ENCODE data around the gene CRB3. TPM values are rescaled to one million over a fixed set of nuclear protein-coding genes. Genes with fewer than 3 reads are reported as not detected.
A peak's percentile ranks its signal among the peaks of the same experiment; 100 is the strongest.

Gene CRB3
- total RNA-seq, 1 donor from 2014 or later, result not detected

- DNase-seq (ENCODE audit: low read depth in 2 of 2), result no peak
Measured at GRCh38 chr19:6431891-6432290, 32.2 kb upstream of the CRB3 start.

DNA sequence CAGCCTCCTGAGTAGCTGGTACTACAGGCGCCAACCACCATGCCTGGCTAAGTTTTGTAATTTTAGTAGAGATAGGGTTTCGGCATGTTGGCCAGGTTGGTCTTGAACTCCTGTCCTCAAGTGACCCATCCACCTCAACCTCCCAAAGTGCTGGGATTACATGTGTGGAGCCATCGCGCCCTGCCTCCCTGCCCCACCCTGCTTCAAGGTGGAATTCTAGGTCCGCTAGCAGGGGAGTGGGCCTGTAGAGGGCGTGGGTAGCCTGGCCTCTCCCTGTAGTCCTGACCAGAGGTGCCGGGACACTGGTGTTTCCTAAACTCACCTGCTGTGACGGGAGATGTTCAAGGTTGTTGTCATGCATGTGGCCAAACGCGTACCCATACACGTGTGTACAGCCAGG is 30.9 kb upstream of the CRB3 start:
- no peak for DNase-seq (ENCODE audit: low read depth in 2 of 2)

DNA sequence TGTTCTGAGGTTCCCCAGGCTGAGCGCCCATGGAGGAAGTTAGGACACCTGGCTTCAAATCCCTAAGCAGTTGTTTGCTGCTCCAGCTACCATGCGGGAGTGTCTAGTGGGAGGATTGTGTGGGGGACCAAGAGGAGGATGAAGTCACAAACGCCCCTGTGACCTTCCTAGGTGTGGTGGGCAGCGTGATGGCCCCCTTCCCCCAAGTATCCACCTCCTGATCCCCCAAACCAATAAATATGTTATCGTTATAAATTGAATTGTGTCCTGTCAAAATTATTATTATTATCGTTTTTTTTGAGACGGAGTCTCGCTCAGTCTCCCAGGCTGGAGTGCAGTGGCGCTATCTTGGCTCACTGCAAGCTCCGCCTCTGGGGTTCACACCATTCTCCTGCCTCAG is 30.4 kb upstream of the CRB3 start, which contains the start of gene SLC25A41:
TSS of gene SLC25A41 (minus strand) at position 101 of the 400 bp plus-strand sequence. CDS start at position 31, 70 bp downstream.
- DNase-seq (ENCODE audit: low read depth in 2 of 2), result no peak

GRCh38 chr19:6439743-6440142 is 24.3 kb upstream of the CRB3 start:
- no peak for DNase-seq (ENCODE audit: low read depth in 2 of 2)

DNA sequence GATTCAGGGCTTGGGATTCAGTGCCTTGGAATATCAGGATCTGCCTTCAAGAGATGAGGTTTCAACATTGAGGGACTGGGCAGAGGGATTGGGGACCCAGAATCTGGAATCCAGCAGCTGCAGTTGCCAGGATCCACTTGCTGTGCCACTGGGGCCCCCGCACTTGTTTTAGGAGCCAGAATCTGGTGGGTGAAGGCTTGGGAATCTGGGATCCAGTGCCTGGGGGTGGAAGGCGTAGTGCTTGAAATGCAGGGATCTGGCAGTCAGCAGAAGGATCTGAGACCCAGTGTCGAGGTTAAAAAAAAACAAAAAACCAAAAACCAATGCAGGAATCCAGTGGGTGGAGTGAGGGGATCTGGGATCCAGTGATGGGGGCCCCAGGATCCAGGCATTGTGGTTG is 23.2 kb upstream of the CRB3 start:
- no peak for DNase-seq (ENCODE audit: low read depth in 2 of 2)

DNA sequence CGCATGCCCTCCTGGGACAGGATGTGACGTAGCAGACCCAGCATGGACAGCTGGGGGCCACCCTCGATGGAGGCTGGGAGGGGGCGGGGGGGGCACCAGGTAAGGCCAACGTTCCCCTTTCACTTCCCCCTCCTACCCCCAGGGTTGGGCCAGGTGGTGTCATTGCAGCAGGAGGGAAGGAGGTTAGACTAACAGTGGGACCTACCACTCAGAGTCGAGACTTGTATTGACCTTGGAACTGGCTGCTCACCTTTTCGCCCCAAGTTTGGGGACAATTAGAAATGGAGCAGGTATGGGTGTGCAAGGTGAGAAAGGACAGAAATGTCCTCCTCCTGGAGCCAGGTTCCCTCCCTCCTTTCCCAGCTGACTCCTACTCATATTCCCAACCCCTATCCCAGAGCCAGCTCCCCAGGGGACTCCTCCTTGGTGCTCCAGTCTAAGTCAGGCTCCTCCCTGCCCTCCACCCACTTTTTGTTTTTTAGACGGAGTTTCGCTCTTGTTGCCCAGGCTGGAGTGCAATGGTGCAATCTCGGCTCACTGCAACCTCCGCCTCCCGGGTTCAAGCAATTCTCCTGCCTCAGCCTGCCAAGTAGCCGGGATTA is 21.9 kb upstream of the CRB3 start:
- no peak for DNase-seq (ENCODE audit: low read depth in 2 of 2)

DNA sequence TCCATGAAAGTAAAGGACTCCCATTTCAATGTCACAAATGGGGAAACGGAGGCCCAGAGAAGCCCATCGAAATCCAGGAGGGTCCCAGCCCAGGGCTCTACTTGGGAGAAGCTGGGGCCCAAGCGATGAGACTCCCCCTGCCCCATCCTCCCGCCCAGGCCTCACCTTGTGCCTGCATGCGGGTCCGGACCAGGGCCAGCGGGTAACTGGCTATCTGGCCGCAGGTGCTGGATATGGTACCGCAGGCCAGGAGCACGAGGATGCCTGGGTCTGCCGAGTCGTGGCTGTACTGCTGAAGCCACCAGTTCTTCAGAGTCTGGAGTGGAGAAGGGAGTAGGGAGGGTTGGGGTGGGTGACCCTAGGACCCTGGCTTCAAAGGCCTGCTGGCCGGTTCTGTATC is 20.1 kb upstream of the CRB3 start:
- no peak for DNase-seq (ENCODE audit: low read depth in 2 of 2)

GRCh38 chr19:6446452-6446851 is 17.6 kb upstream of the CRB3 start:
- DNase-seq (ENCODE audit: low read depth in 2 of 2), result no peak

DNA sequence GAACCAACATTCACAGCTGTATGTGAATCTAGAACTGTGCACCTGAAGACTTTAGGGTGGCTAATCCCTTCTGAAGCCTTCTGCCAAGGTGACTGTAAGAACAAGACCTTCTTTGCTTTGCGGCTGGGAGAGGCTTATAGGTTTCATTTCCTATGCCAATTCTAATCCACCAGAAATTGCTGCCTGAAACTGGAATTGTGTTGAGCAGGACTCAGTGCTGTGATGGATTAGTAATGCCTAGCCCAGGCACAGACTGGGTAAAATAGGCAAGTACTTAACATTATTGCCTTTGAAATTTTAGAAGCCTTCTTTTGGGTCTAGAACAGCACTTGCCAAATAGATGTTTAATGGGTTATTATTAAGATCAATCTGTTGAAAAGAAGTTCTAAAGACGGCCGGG is 16.0 kb upstream of the CRB3 start:
- no peak for DNase-seq (ENCODE audit: low read depth in 2 of 2)

DNA sequence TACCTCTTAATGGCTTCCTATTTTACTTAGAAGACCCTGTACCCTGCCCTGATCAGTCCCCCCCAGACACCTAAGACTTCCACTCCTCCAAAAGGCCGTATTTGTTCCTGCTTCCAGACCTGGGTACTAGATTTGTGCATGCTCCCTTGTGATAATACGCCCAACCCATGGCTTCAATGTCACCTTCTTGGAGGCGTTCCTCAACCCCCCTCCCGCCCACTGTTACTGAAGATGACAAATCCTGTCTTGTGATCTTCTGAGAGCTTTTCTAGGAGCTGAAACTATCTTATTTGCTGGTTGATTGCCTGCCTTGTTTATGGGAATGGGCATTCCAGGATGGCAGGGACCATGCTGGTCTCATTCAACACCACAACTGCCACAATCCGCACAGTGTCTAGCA is 13.9 kb upstream of the CRB3 start:
- DNase-seq (ENCODE audit: low read depth in 2 of 2), result no peak

GRCh38 chr19:6451583-6452222 is 12.4 kb upstream of the CRB3 start:
- no peak for DNase-seq (ENCODE audit: low read depth in 2 of 2)

GRCh38 chr19:6452223-6452614 is 11.9 kb upstream of the CRB3 start:
- DNase-seq (ENCODE audit: low read depth in 2 of 2), result no peak

DNA sequence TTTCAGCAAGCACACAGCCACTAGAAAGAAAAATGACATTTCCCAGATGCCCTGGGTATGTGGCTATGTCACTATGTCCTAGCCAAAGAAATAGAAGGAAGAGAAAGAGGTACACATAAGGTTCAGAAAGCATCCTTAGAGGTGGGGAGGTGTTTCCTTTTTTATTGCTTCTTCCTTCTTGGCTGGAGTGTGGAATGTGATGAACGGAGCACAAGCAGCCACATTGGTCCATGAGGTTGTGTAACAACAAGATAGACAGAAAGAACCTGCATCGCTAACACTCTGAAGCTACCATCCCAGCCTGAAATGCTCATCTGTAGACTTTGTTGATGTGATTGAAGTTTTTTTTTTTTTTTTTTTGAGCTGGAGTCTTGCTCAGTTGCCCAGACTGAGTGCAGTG is 11.2 kb upstream of the CRB3 start:
- no peak for DNase-seq (ENCODE audit: low read depth in 2 of 2)

DNA sequence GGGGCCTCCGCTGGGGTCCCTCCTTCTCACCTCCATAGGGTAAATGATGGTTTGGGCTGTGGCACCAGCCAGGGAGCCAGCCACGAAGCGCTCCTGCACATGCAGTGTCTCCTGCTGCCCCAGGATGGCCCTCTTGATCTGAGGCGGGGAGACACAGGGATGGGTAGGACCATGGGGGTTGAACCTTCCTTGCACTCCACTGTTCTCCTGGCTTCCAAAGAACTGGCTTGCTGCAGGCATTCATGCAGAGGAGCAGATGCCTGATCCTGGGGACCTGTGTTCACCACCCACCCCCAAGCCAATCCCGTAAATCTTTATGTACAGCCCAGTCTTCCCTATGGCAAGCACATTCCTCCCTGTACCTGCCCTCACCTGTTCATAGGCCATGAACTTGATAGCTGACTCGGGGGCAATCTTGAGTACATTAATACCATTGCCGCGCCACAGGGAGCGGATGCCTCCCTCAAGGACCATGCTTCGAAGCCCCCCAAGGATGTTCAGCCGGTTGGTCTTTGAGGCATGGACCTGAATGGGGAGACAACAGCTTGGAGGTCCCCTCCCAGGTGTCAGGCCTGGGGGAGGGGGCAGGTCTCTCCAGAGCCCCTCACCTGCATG is 10.0 kb upstream of the CRB3 start:
- DNase-seq (ENCODE audit: low read depth in 2 of 2), result no peak

DNA sequence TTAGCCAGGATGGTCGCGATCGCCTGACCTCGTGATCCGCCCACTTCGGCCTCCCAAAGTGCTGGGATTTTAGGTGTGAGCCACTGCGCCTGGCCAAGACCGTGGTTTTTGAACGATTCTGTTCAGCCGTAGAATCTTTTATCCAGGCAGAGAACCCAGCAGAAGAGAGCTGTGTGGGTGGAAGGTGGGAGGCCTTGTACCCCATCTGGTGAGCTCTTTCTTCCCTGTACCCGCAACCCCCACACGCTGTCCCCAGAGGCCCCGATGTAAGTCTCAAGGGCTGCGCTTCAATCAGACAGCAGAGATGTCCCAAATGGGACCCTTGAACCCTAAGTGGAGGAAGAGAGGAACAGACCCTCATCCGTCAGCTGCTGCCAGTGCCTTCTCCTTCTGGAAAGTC is 8.1 kb upstream of the CRB3 start:
- DNase-seq (ENCODE audit: low read depth in 2 of 2), result no peak

GRCh38 chr19:6457958-6458694 is 5.9 kb upstream of the CRB3 start:
- DNase-seq (ENCODE audit: low read depth in 2 of 2), result no peak

DNA sequence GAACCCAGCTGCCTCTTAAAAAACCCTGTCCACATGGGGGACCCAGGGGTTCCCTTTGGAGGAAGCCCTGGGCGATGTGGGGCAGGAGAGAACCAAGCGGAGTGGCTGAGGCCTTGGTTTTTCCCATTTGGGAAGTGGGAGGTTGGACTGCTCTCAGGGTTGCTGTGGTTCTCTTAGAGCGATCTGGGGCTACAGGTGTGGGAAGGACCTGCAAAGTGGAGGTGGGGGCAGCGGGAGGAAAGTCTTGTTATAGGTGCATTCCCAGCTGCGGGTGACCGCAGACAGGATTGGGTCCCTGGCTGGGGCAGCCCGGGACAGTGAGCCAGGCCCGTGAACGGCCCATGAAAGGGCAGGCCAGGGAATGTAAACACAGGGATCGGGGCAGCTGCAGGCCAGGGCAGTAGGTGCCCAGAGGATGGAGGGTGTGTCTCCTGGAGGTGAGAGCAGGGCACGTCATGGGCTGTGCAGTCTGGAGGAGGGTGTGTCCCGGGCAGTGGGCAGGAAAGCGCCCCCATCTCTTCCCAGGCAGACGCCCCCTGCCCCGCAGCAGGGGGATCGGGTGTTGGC is 5.3 kb upstream of the CRB3 start:
- DNase-seq (ENCODE audit: low read depth in 2 of 2), result no peak

DNA sequence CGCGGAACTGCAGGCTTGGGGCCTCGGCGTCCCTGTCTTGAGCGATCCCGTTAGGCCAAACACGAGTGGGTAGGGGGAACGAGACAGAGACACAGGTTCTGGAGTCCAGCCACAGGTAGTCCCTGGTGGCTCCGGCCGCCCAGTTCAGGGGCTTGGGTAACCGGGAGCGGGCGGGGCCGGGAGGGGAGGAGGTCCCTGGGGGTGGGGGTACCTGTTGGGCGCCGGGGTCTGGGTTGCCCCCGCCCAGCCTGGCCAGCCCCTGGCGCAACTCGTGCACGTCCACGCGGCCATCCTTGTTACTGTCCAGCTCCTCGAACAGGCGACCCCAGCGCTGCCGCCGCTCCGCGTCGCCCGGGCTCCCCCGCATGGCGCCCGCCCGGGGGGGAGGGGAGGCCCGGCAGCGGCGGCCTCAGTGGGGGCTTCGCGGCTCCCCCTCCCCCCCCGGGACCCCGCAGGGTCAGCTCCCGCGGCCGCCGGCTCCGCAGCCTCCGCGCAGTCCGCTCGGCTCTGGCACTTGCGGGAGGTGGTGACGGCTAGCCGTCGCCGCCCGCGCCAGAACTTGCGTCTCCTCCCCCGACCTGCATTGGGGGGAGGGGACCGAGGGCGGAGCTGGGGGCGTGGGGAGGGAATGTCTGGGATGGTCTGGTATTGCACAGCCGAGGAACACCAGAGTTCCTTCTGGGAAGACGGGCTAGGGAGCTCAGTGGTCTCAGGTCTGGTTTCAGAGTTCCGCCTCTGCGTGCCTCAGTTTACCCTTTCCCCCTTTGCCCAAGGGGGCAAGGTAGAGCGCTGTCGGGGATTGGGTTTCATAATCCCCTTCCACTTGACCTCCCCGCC is 4.6 kb upstream of the CRB3 start, which contains the start of gene SLC25A23:
TSS of gene SLC25A23 (minus strand) at position 531 of the 837 bp plus-strand sequence. CDS start at position 367, 164 bp downstream.
- peak; percentile 32 to 74 for DNase-seq (ENCODE audit: low read depth in 2 of 2)

DNA sequence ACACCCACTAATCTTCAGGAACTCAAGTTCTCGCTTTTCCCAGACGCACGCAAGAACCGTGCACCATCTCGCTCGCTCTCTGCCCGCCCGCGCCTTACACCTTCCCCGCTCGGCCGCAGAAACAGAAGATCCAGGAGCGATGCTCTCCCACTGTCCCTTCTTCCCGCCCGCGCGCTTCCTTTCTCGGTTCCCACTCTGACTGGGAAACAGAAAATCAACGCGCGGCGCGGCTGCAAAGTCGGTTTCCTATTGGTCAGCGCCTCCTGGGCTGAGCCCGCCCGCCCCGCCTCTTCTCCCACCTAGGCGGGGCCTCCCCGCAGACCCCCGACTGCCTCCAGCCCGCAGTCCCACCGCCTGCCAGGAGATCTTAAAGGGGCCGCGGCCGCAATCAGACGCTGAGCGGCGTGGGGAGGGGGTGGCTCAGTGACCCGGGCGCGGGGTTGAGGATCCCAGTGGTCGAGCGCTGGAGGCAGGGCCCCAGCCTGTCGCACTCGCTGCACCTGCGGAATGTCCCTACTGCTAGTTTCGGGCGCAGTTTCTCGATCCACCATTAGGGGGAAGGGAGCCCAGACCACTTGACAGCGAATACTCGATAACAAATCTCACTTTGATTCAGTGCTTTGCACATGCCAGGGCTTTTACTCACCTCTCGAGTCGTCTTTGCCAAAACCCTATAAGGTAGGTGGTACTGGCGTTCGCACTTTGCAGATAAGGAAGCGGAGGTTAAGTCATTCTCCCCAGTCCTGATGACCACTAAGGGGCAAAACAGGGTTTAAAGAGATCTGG is 3.8 kb upstream of the CRB3 start:
- DNase-seq (ENCODE audit: low read depth in 2 of 2), result peak; percentile 88 to 97

GRCh38 chr19:6465006-6465405 is 935 bp downstream of the CRB3 start:
- no peak for DNase-seq (ENCODE audit: low read depth in 2 of 2)

Measured in dermis microvascular lymphatic vessel endothelial cell (primary cell).